Ovary (tissue), 9 donors: ENCODE data around the gene MDM2. TPM values are rescaled to one million over a fixed set of nuclear protein-coding genes. Genes with fewer than 3 reads are reported as not detected.

Experiments used
- DNase-seq, 5 donors: peaks; one replicate each; pipeline ENCODE4 v3.0.0-alpha.2; 2019 to 2020
- H3K27ac ChIP-seq, 2 donors: fragments of 200-600 bp; one replicate each; pipeline versions ENCODE4 v1.5.1 to v1.8.0; 2019 to 2022
- H3K27me3 ChIP-seq: fragments of 200-600 bp; one replicate; pipeline ENCODE4 v1.8.0; 2022
- H3K36me3 ChIP-seq: fragments of 200-600 bp; sonication (generic); one replicate; pipeline ENCODE4 v1.5.1; 2019
- H3K4me1 ChIP-seq: one replicate; pipeline ENCODE4 v1.8.1; 2013; ENCODE audit warnings: mild to moderate bottlenecking, moderate library complexity; ENCODE audit not compliant: insufficient read depth
- H3K4me3 ChIP-seq: fragments of 200-600 bp; sonication (generic); one replicate; pipeline ENCODE4 v1.5.1; 2017
- H3K9me3 ChIP-seq, 2 donors: fragments of 200-600 bp in 1 of 2; sonication (generic) in 1 of 2; one replicate each; pipeline versions ENCODE4 v1.5.1 to v1.8.1; 2013 to 2019; ENCODE audit warnings: mild to moderate bottlenecking in 1 of 2, moderate library complexity in 1 of 2
- CTCF ChIP-seq, 3 donors: fragments of 450-650 bp in 2 of 3; fragments of 200-600 bp in 1 of 3; IDR thresholded peaks; one replicate each; pipeline versions ENCODE4 v1.5.1 to v1.8.0; 2016 to 2022; ENCODE audit warnings: antibody characterized with exemption in 3 of 3, mild to moderate bottlenecking in 1 of 3
- EP300 ChIP-seq: sonication (generic); formaldehyde crosslinking; IDR thresholded peaks from one replicate; pipeline ENCODE4 v1.6.1; 2017; ENCODE audit warnings: antibody characterized with exemption
- POLR2A ChIP-seq: fragments of 450-650 bp; IDR thresholded peaks from one replicate; pipeline ENCODE4 v1.6.1; 2017; ENCODE audit warnings: antibody characterized with exemption, mild to moderate bottlenecking, moderate library complexity
- WGBS, 3 donors: extraction: QIAGEN DNeasy Blood & Tissue Kit in 1 of 3; methylation state at CpG; one replicate each; pipeline versions ENCODE4 v1.1.5 to v1.1.7; 2013 to 2017; 5-methylcytosine and 5-hydroxymethylcytosine counted together
- intact Hi-C, 4 donors: fragments of 100-400 bp; cut with DNase I; formaldehyde crosslinking; loops; one replicate each; pipeline versions ENCODE4 v1.11.0 to v1.15.1; 2022 to 2023
- polyA plus RNA-seq, 2 donors: library from polyadenylated mRNA; stranded (reverse); fragments of 200-250 nt in 1 of 2; fragments of 350-450 nt in 1 of 2; fragmentation: Illumina TruSeq in 1 of 2; extraction: RNeasy Lipid Tissue Mini Kit (QIAGEN cat#74804) in 1 of 2; gene quantifications; one replicate each; pipeline ENCODE4 v1.2.3, GENCODE V29; 2013 to 2014
- total RNA-seq, 7 donors: library from RNA; depleted of rRNA in 2 of 7; stranded (reverse); fragments of >200 nt in 2 of 7; fragmentation: NEBNext Ultra II Directional in 3 of 7; extraction: Animal tissue kit (Norgen Biotek cat#: 25700) in 3 of 7; gene quantifications; one replicate each; pipeline versions ENCODE4 v1.1.0 to v1.2.4, GENCODE V29; 2016 to 2023
- donor health status: DM: no; HTN: no; CAD: no; lungs with moderate emphysema.
- donor health status: DM: no; HTN: no; CAD: no.
- donor health status: Bipolar disorder and iron deficiency.
- donor health status: DM: yes; HTN: yes; CAD: no.
- donor health status: DM: no; HTN: no; CAD: no.
- donor health status: DM: yes; HTN: yes; CAD: no.

Gene MDM2
- total and polyA plus RNA-seq, 9 donors = 14.1 to 101 (median 68.4) TPM

- H3K27ac ChIP-seq = no peak overlapping the region
- no peak for TF ChIP-seq POLR2A
- no peaks in the 10 kb centered on the region for H3K27me3 ChIP-seq
- H3K4me1 ChIP-seq = peaks cover 2% of the 10 kb centered on the region
- WGBS, 3 donors = 78 to 90% (median 85%) methylated on average over 2 of the region's 2 CpGs
- no peak for DNase-seq
- H3K4me3 ChIP-seq = no peak overlapping the region
- intact Hi-C loops = no loop called here
- H3K36me3 ChIP-seq = no peaks in the 10 kb centered on the region
- H3K9me3 ChIP-seq = no peaks in the 10 kb centered on the region
These were observed 21.0 kb upstream of the MDM2 start for GRCh38 chr12:68786929-68787328.

GRCh38 chr12:68788554-68789143, 19.3 kb upstream of the MDM2 start:
- TF ChIP-seq POLR2A = no peak
- TF ChIP-seq EP300 = no peak
- TF ChIP-seq CTCF (IDR thresholded peaks at IDR 0.05) = no peak
- Histone ChIP-seq H3K4me3 (no peak overlapping the region), H3K27me3 (no peaks in the 10 kb centered on the region), H3K36me3 (no peaks in the 10 kb centered on the region), H3K9me3 (no peaks in the 10 kb centered on the region), H3K27ac (no peak overlapping the region), H3K4me1 (peaks cover 2% of the 10 kb centered on the region)
- intact Hi-C loops = no loop called here
- 87 to 98% (median 97%) methylated on average over 3 of the region's 3 CpGs for WGBS, 3 donors
- no peak for DNase-seq

- Histone ChIP-seq H3K27me3 (no peaks in the 10 kb centered on the region), H3K4me3 (no peak overlapping the region), H3K4me1 (peaks cover 2% of the 10 kb centered on the region), H3K27ac (no peak overlapping the region), H3K36me3 (no peaks in the 10 kb centered on the region), H3K9me3 (no peaks in the 10 kb centered on the region)
- DNase-seq = no peak
- WGBS, 3 donors = 93 to 94% (median 94%) methylated on average over 14 of the region's 14 CpGs
- TF ChIP-seq POLR2A = no peak
- no peak for TF ChIP-seq EP300
- no peak for TF ChIP-seq CTCF (IDR thresholded peaks at IDR 0.05)
- intact Hi-C loops = no loop called here
These were observed 18.7 kb upstream of the MDM2 start for GRCh38 chr12:68789144-68789878.

- 93 to 95% (median 94%) methylated on average over 13 of the region's 13 CpGs for WGBS, 3 donors
- H3K4me3 ChIP-seq = no peak overlapping the region
- DNase-seq = no peak
- H3K27me3 ChIP-seq = no peaks in the 10 kb centered on the region
- H3K4me1 ChIP-seq = peaks cover 2% of the 10 kb centered on the region
- H3K27ac ChIP-seq = no peak overlapping the region
- no peaks in the 10 kb centered on the region for H3K36me3 ChIP-seq
- H3K9me3 ChIP-seq = no peaks in the 10 kb centered on the region
- intact Hi-C loops = no loop called here
- TF ChIP-seq POLR2A = no peak
- no peak for TF ChIP-seq CTCF (IDR thresholded peaks at IDR 0.05)
- no peak for TF ChIP-seq EP300
These were observed 17.7 kb upstream of the MDM2 start for GRCh38 chr12:68790081-68790951.
